SKM-1 (cell line): ENCODE data around the gene GABRP.
"Not testable (repeated sequence)": the region's sequence is repeated elsewhere in the genome, so short reads cannot be mapped to it uniquely, and the experiment has no call there.

Source experiments
- DNase-seq: peaks from one replicate; lab custom pipeline; 2025; ENCODE audit not compliant: unreplicated experiment; lab: John Stamatoyannopoulos, UW

GABRP gene

DNA sequence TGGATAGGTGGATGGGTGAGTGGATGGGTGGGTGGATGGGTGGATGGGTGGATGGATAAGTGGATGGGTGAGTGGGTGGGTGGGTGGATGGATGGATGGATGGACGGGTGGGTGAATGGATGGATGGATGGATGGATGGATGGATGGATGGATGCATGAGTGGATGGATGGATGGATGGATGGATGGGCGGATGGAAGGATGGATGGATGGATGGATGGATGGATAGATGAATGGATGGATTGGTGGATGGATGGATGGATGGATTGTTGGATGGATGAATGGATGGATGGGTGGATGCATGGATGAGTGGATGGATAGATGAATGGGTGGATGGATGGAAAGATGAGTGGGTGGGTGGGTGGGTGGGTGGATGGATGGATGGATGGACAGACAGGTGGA lies 29.0 kb upstream of the GABRP start:
- not testable (repeated sequence) for DNase-seq

DNA sequence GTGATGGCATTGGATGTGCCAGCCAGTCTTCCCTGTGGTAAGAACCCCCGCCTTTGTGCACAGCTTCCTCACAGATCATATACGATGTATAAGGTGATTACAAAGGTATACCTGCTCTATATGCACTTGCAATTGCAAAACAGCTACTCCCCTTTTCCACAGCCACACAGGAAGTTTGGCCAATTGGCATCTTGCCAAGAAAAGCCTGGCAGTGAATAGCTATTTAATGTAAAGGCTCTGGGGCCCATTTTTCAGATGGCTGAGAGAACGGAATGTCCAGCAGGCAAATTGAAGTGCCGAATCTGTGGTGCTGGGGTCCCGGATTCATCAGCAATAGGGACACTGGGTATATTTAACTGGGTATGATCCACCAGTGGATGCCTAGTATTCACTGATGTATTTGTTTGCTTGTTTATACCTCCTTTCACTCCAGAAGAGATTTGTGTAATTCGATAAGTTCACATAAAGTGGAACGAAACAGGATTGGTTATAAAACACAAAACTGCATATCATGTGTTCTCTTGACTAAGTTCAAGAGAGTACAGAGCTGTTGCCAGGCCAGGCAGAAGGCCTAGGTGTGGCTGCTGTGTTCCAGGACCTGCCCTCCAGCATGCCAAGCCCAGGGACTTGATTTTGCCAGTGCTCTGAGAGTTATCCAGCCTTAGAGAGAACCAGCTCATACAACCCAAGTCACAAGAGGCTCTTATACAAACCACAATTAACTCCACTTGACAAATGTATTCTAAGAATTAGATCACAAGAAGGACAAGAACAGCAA lies 27.7 kb upstream of the GABRP start:
- no peak for DNase-seq

DNA sequence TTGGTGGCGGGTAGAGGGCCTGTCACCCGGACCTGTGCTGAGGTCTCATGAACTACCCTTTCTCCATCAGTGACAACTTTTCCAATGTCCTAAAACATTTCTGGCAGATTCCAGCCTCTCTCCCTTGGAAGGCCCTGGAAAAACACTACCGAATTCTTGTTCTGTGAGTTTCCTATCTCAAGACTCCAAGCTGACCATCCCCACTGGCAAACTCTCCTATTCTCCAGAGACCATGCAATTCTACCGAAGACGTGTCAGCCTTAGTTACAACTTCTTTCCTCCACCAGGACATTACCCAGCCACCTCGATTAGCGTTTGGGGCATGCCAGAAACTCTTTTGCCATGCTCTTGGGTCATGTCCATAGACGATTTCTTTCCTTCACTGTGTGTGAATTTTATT lies 26.8 kb upstream of the GABRP start:
- no peak for DNase-seq

DNA sequence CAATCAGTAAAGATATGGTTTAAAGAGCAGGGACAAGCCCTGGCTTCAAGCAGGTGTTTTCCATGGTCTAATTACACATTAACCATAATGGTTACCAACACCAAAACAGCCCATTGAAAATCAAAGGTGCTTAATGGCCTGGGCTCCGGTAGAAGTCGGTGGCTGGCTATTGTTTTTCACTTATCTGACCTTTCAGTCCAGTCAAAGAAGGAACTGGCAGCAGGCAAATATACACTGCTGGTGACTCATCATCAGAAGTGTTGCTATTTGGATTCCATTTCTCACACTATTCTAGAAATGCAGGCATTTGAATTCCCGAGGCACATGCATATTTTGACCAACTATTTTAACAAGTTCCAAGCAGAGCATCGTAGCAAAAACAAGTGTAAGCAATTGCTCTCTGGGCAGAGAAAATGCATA lies 26.3 kb upstream of the GABRP start:
- DNase-seq, result no peak

DNA sequence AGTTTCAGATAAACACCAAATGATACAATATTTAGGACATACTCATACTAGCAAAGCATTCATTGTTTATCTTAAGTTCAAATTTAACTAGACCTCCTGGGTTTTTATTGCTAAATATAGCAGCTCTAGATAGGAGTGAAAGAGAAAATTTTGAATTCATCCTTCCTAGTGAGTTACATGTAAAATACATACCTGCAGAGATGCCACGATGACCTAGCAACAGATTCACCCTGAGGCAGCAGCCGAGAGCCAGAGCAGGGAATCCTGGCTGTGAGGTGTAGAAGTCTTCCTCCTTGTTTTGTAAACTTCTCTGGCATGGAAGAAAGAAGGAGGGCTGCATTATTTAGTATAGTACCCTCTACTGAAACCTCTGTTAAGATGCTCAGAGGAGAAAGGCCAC lies 25.9 kb upstream of the GABRP start:
- DNase-seq, result no peak

DNA sequence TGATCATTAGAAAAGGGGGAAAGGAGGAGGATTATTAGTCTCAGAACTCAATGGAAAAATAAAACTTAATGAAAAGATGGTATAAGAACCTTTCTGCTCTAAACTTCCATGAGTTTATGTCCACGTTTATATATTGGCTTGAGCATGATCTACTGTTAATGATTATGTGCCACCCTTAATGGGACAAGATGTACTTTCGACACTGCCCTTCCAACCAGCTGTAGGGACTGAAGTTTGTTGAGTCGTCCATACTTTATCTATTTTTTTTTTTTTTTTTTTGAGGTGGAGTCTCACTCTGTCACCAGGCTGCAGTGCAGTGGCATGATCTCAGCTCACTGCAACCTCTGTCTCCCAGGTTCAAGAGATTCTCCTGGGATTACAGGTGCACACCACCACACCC lies 25.0 kb upstream of the GABRP start:
- no peak for DNase-seq

DNA sequence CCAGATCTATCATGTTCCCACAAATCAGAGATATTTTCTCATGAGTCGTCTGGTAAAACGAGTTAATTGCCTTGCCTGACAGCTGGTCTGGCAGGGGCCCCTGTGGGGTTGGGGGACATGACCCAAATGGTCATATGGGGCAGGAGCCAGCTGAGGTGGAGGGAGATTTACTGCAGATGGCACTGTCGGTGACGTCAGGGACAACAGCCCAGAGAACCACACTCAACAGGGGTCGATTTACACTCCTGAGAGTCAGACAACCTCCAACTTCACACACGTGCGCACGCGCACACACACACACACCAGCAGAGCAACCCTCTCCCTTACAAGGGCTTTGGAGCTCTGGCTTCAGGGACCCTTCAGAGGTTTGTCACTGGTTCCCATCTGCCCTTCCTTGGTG lies 23.4 kb upstream of the GABRP start:
- no peak for DNase-seq

DNA sequence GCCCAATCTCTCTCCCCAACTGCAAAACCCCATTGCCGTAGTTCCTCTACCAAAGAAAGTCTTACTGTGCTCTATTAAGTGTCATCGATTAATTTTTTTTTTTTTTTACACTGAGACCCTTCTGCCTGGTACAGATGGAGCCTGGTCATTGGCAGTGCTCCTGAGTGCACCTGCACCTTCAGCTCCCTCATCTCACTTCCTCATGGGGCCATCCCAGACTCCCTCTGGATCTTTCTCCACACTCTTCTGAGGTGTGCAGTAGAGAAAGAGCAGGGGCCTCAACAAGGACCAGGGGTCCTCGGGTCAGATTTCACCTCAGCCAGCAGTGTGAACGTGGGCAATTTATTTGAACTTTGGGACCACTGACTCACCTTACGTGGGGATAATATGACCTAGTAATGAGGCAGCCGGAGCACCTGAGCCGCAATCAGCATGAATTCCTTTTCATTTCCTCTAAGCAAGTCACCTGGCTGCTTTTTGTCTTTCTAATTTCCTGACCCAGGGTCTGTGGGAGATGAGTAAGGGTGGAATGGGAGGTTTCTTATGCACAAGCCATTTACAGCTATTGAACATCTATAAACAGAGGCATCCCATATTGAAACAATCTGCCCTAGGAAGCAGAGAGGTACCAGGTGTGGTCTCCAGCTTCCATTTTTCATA lies 22.3 kb upstream of the GABRP start:
- DNase-seq, result no peak

DNA sequence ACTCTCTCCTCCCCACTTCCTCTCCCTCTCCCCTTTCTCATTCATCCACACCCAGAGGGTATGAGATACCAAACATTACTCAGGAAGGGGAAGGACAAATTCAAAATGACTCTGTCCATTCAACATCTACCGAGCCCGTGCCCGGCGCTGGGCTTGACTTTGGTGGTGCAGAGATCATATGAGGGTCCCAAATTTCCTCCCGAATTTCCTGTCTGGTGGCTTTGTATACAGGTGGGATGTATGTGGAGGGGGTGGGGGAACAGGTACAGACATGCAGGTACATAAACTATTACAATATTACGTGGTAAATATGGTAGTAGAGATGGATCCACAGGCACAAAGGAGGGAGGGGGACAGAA lies 21.8 kb upstream of the GABRP start:
- no peak for DNase-seq

DNA sequence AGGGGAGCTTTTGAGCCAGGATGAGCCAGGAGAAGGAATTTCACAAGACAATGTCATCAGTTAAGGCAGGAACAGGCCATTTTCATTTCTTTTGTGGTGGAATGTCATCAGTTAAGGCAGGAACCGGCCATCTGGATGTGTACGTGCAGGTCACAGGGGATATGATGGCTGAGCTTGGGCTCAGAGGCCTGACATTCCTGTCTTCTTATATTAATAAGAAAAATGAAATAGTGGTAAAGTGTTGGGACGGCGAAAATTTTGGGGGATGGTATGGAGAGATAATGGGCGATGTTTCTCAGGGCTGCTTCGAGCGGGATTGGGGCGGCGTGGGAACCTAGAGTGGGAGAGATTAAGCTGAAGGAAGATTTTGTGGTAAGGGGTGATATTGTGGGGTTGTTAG lies 21.2 kb upstream of the GABRP start:
- not testable (repeated sequence) for DNase-seq

DNA sequence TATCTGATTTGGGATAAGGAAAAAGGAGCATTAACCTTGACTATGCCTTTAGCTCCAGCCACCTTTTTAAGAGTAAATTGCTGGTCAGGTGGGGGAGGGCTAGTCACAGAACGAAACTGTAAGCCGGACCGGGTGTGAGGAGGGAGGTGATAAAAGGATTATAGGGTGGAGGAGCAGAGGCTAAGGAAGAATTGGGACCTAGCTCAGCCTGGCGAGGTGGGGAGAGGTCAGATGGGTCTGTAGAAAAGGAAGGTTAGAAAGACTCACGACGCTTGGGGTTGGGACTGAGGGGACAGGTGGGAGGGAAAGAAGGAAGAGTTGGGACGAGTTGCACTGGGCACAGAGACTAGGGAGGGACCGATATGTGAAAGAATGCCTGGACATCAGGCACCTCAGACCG lies 17.7 kb upstream of the GABRP start:
- DNase-seq, result not testable (repeated sequence)

DNA sequence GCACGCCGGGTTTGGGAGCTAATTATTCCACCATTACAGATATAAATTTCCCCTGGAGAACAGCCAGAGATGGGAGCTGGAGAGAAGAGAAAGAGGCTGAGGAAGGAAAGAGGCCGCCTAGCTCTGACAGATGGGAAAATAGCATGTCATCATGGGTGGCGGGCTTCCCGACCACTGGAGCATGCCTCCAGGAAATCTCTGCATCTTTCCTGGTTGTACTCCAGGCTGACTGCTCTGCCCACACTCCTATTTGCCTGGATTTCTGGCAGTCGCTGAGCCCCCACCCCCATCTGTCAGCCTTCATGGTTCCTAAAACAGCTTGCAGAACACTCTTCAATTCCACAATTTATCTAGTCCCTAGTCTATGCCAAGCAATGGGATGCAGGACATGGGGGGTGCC lies 14.3 kb upstream of the GABRP start:
- no peak for DNase-seq

DNA sequence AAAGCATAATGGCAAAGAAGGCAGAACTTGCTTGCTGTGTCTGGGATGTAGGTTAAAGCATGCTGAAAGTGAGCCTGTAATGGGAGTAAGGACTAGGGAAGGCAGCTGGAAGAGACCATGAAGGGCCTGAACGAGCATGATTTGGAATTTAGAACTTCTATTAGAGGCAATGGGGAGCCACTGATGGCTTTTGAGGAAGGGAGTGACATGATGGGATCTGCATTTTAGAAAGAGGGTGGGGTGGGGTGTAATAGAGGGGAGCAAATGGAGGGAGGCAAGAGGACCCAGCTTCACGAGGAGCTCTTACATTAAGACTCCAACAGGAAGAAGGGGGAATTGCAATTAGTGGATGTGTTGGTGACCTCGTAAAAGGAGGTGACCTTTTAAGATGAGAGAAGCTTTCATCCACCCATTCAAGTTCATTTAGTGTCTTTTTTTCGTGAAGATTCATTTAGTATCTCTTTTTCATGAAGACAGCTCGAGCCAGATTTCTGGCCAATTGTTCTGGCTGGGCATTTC lies 13.6 kb upstream of the GABRP start:
- DNase-seq, result no peak

DNA sequence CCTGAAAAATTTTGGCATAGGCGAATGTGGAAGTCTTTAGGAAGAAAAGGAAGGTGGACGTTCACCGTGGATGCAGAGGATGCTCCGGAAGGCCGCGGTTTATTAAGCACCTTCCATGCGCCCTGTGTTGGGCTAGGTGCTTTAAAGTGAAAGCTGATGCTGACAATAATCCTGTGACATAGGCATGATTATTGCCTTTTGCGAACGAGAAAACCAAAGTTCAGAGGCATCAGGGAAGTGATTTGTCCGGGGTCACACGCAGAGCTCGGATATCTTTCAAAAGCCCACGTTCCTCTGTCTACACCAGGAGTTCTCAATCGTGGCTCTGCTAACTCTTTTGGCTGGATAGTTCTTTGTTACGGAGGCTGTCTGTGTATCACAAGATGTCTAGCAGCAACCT lies 12.0 kb upstream of the GABRP start:
- no peak for DNase-seq

DNA sequence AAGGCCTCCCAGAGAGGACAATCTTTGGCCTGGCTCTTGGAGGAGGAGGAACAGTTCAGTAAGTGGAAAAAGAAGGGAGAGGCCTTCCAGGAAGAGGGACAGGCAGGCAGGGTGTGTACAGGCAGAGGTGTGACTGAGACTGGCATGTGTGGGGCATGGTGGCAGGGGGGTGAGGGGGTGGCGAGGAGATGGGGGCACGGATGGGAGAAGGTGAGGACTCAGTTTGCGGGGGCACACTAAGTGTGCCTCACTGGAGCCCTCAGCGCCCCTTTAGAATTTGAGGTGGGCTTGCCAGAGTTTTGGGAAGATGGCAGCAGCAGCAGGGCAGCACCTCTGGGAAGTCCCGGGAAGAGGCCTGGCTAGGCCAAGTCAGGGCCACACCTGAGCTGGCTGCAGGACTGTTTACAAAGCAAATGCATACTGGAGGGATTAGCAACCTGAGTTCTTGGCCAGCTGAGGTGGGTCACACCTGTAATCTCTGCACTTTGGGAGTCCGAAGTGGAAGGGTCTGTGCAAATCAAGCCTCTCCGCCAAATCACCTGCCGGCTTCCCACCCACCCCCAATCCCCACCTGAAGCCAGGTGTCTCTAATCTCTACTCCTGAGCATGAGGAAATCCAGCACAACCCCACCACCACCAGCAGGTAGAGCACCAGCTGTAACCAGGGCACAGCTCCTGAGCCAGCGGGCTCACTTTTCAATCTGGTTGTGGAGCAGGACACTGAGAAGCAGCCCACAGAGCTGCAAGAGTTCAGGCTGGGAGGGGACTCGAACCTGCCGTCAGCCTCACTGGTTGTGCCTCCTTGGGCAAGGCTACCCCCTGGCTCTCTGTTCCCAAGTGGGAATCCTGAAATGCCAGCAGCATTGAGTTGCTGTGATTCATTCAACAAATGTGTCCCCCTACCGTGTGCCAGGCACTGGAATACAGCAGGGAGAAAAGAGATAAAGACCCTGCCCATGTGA lies 10.2 kb upstream of the GABRP start:
- DNase-seq, result no peak

DNA sequence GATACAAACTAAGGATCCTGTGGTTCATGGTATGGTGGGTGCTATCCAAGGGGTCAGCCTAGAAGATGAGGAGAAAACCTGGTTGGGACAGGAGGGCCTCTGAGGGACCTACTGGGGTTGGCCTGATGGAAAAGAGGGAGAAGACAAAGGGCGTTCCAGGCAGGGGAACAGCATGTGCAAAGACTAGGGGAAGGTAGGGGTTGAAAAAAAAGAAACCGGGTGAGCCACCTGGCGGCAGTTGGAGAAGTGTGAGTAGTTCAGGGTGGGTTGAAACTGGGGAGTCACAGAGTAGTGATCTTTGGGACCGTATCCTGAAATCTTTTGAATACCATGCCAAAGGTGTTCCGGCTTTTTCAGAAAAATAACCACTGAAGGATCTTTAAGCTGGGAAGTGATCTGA lies 8.7 kb upstream of the GABRP start:
- DNase-seq, result no peak

DNA sequence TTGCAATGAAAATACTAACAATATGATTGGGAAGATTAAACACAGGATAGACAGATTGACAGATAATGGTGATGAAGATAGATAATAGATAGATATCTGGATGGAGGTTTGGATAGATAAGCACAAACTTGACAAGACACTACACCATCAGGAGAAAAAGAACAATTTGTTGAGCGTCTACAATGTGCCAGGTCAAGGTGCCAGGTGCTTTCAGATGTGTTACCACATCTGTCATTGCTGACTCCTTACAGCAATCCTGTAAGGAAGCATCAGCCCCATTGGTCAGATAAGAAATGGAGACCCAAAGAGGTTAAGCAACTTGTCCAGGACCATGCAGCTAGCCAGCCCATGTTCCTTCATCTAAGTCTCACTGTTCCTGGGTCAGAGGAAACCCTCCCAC lies 1.6 kb upstream of the GABRP start:
- no peak for DNase-seq

DNA sequence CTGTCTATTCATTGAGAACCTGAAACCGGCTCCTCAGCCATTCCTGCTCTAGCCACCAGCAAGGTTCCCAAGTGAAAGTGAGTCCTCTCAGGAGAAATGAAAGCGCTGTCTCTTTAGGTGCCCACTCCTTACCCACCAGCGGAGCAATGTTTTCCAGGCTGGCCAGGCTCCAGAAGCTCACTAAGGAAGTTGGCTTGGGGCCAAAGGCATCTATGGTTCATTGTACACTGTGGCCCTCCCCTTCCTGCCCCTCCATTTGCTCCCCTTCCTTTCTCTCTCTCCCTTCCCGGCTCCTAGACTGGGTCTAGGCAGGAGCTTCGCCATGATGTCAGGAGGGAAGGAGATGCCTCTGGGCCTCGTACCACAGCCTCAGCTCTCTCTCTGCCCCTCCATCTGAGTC lies 1.1 kb upstream of the GABRP start:
- DNase-seq, result no peak

DNA sequence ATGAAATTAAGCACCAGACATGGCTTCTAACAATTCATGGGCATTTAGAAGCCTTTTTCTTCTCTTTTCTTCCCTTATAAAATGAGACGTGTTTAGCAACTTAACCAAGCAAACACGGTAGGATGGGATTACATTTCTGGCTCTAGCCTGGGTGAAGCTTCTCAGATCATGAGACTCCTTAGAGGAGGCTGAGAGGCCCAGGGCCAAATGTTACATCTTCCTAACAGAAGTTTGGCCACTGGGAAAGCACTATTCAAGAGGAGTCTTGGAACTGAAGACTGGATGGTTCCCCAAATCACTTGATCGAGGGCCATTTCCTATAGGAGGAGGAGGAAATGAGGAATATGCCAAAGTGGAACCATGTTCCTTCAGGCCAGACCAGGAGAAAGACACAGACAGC lies 1.9 kb downstream of the GABRP start:
- no peak for DNase-seq

DNA sequence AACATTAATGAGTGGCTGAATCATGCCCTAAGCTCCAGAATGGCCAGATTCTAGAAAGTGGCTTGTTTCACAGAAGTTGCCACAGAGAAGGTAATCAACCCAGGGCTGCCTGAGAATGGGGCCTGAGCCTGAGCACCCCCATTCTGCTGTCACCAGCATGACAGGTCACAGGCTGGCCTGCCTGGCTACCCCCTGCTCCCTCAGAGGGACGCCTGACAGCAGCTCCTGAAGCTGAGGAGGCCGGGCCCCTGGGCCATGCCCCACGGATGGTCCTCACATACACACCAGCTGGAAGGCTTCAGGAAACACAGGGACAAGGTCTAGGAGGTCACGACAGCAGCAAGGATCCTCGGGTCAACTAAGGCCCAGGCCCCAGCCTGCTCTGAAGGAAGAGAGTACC lies 3.7 kb downstream of the GABRP start:
- no peak for DNase-seq

DNA sequence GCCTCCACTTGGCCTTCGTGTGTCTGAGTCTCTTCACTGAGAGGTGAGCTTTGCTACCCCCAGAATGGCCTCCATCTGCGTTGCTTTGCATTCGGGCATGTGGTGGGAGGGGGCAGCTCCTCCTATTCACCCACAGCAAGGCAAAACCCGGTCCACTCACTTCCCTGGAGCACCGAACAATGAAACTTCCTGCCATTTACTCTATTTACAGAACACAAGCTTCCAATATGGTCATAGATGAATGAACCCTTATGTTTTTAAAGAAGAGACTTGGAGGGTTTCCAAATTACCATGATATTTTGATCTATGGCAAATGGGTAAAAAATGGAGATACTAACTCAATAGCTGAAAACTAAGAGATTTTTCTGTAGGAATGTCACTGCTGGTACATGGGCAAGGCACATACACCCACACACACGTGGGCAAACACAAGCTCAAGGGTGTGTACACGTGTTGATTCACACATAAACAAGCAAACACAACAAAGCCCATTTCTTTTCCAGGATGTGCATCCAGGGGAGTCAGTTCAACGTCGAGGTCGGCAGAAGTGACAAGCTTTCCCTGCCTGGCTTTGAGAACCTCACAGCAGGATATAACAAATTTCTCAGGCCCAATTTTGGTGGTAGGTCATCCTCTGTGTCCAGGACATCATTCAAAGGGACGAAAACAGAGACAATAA lies 5.2 kb downstream of the GABRP start:
- no peak for DNase-seq
